Activated CD8-positive, alpha-beta memory T cell treated with anti-CD3 and anti-CD28 coated beads, Interleukin-2, amount 10 ng/mL, durations not matched to agents 7 days and 5 days (primary cell): ENCODE results near the gene PPFIA1. TPM values are rescaled to one million over a fixed set of nuclear protein-coding genes. Genes with fewer than 3 reads are reported as not detected.
"Not testable (repeated sequence)": the region's sequence is repeated elsewhere in the genome, so short reads cannot be mapped to it uniquely, and the experiment has no call there.

Source experiments
- ATAC-seq: fragments of 150-1000 bp; cut with Tn5 transposase; one replicate; pipeline ENCODE4 v1.10.0; 2021; ENCODE audit warnings: moderate library complexity
- CTCF ChIA-PET: fragments of 350-600 bp; sonication (Branson Sonifier 250); formaldehyde crosslinking; loops from one replicate; lab custom pipeline; 2021; ENCODE audit warnings: antibody characterized with exemption; lab: Charles Lee
- DNase-seq: peaks from one replicate; pipeline ENCODE4 v3.0.0-alpha.2; 2020
- H3K27ac Mint-ChIP-seq: one replicate; pipeline ENCODE4 v1.8.0; 2021; ENCODE audit warnings: mild to moderate bottlenecking, mixed read lengths
- H3K27me3 Mint-ChIP-seq: one replicate; pipeline ENCODE4 v1.8.0; 2021; ENCODE audit warnings: mixed read lengths
- H3K36me3 Mint-ChIP-seq: one replicate; pipeline ENCODE4 v1.8.0; 2021; ENCODE audit warnings: mild to moderate bottlenecking, mixed read lengths
- H3K4me1 Mint-ChIP-seq: one replicate; pipeline ENCODE4 v1.8.0; 2021; ENCODE audit warnings: mixed read lengths
- H3K4me3 Mint-ChIP-seq: one replicate; pipeline ENCODE4 v1.8.0; 2021; ENCODE audit warnings: mild to moderate bottlenecking, moderate library complexity, mixed read lengths
- H3K9me3 Mint-ChIP-seq: one replicate; pipeline ENCODE4 v1.8.0; 2022; ENCODE audit warnings: low read depth, mixed read lengths
- total RNA-seq, 2 experiments: library from RNA; stranded (reverse); gene quantifications; one replicate each; pipeline ENCODE4 v1.2.3, GENCODE V29; 2021

The PPFIA1 gene
- total RNA-seq, 2 experiments from 2014 or later, result 35.7 to 38.7 TPM

DNA sequence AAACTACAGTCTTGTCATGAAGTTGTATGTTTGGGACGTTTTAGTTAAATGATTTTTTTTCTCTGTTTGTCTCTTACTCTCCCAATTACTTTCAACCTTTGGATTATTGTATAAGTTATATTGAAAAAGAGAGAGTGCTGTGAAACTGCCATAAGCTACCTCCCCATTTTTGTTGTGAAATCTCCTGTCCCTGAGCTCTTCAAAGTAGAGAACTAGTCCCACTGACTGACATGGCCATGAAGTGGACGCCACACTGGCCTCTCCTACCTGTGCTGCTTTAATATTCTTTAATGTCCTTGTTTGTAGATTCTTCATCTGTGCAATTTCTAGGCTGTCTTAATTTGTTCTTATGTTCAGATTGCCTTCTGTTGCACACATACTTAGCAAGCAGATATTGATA lies 56.3 kb downstream of the PPFIA1 start:
- CTCF ChIA-PET, result interaction anchor here (0.8 kb wide), 1 partner anchor 1402 kb away, joined by 3 read pairs; no protein-coding TSS in a partner anchor
- Mint-ChIP-seq H3K27me3 (no peaks in the 10 kb centered on the region), H3K36me3 (peaks cover 40% of the 10 kb centered on the region), H3K4me3 (no peak overlapping the region), H3K9me3 (no peaks in the 10 kb centered on the region), H3K4me1 (peaks cover 22% of the 10 kb centered on the region), H3K27ac (no peak overlapping the region)
- no peak for ATAC-seq
- DNase-seq, result no peak

GRCh38 chr11:70327717-70328116 lies 57.2 kb downstream of the PPFIA1 start:
- Mint-ChIP-seq H3K4me1 (peaks cover 17% of the 10 kb centered on the region), H3K4me3 (no peak overlapping the region), H3K9me3 (no peaks in the 10 kb centered on the region), H3K27me3 (no peaks in the 10 kb centered on the region), H3K27ac (no peak overlapping the region), H3K36me3 (peaks cover 43% of the 10 kb centered on the region)
- DNase-seq (no peak), ATAC-seq (no peak)
- CTCF ChIA-PET, result no interaction called here

DNA sequence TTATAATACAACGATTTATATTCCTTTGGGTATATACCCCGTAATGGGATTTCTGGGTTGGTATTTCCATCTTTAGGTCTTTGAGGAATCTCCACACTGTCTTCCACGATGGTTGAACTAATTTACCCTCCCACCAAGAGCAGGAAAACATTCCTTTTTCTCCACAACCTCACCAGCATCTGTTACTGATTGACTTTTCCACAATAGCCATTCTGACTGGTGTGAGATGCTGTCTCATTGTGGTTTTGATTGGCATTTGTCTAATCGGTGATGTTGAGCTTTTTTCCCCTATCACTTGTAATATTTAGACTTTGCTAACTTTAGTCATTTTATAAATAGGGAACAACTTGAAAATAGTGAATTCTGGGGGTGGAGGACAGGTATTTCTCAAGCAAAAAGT lies 58.1 kb downstream of the PPFIA1 start:
- H3K27ac Mint-ChIP-seq, result no peak overlapping the region
- no peak overlapping the region for H3K4me3 Mint-ChIP-seq
- DNase-seq (no peak), ATAC-seq (no peak)
- CTCF ChIA-PET, result no interaction called here
- peaks cover 48% of the 10 kb centered on the region for H3K36me3 Mint-ChIP-seq
- H3K27me3 Mint-ChIP-seq, result no peaks in the 10 kb centered on the region
- no peaks in the 10 kb centered on the region for H3K9me3 Mint-ChIP-seq
- H3K4me1 Mint-ChIP-seq, result peaks cover 13% of the 10 kb centered on the region

GRCh38 chr11:70331320-70331843 lies 60.9 kb downstream of the PPFIA1 start:
- DNase-seq, ATAC-seq, H3K9me3 Mint-ChIP-seq, H3K4me3 Mint-ChIP-seq, H3K4me1 Mint-ChIP-seq, CTCF ChIA-PET, H3K27ac Mint-ChIP-seq, H3K27me3 Mint-ChIP-seq: not testable (repeated sequence)
- peaks cover 46% of the 10 kb centered on the region for H3K36me3 Mint-ChIP-seq

- H3K4me1 Mint-ChIP-seq, result no peaks in the 10 kb centered on the region
- H3K27ac Mint-ChIP-seq, result no peak overlapping the region
- H3K4me3 Mint-ChIP-seq, result no peak overlapping the region
- H3K9me3 Mint-ChIP-seq, result no peaks in the 10 kb centered on the region
- CTCF ChIA-PET, result no interaction called here
- no peaks in the 10 kb centered on the region for H3K27me3 Mint-ChIP-seq
- ATAC-seq (no peak), DNase-seq (no peak)
- peaks cover 45% of the 10 kb centered on the region for H3K36me3 Mint-ChIP-seq
Measured at GRCh38 chr11:70331901-70332300, 61.4 kb downstream of the PPFIA1 start.

GRCh38 chr11:70332567-70332966 lies 62.1 kb downstream of the PPFIA1 start:
- ATAC-seq (no peak), DNase-seq (no peak)
- Mint-ChIP-seq H3K4me1 (no peaks in the 10 kb centered on the region), H3K27me3 (no peaks in the 10 kb centered on the region), H3K4me3 (no peak overlapping the region), H3K9me3 (no peaks in the 10 kb centered on the region), H3K36me3 (peaks cover 45% of the 10 kb centered on the region), H3K27ac (no peak overlapping the region)
- CTCF ChIA-PET, result no interaction called here

- Mint-ChIP-seq H3K9me3 (no peaks in the 10 kb centered on the region), H3K4me1 (no peaks in the 10 kb centered on the region), H3K27me3 (no peaks in the 10 kb centered on the region), H3K27ac (no peak overlapping the region), H3K36me3 (peaks cover 44% of the 10 kb centered on the region), H3K4me3 (no peak overlapping the region)
- DNase-seq (no peak), ATAC-seq (no peak)
- CTCF ChIA-PET, result no interaction called here
Measured at GRCh38 chr11:70333261-70333660, 62.8 kb downstream of the PPFIA1 start.

- Mint-ChIP-seq H3K4me3 (no peak overlapping the region), H3K36me3 (peaks cover 43% of the 10 kb centered on the region)
Measured at GRCh38 chr11:70334351-70334995, 64.0 kb downstream of the PPFIA1 start.

GRCh38 chr11:70335511-70335910 lies 65.0 kb downstream of the PPFIA1 start:
- Mint-ChIP-seq H3K36me3 (peaks cover 37% of the 10 kb centered on the region), H3K27ac (no peak overlapping the region), H3K4me3 (no peak overlapping the region), H3K9me3 (no peaks in the 10 kb centered on the region), H3K27me3 (no peaks in the 10 kb centered on the region), H3K4me1 (no peaks in the 10 kb centered on the region)
- DNase-seq (no peak), ATAC-seq (no peak)
- CTCF ChIA-PET, result no interaction called here

More at GRCh38 chr11:70334351-70334995, 64.0 kb downstream of the PPFIA1 start:
- H3K27ac Mint-ChIP-seq, result no peak overlapping the region
- H3K4me1 Mint-ChIP-seq, result no peaks in the 10 kb centered on the region
- CTCF ChIA-PET, result no interaction called here
- H3K27me3 Mint-ChIP-seq, result no peaks in the 10 kb centered on the region
- ATAC-seq (no peak), DNase-seq (no peak)
- H3K9me3 Mint-ChIP-seq, result no peaks in the 10 kb centered on the region

GRCh38 chr11:70338594-70338993 lies 68.1 kb downstream of the PPFIA1 start:
- CTCF ChIA-PET, result interaction anchor here (0.6 kb wide), 1 partner anchor 23 kb away, joined by 3 read pairs; no protein-coding TSS in a partner anchor
- H3K4me1 Mint-ChIP-seq, result no peaks in the 10 kb centered on the region
- no peak overlapping the region for H3K27ac Mint-ChIP-seq

DNA sequence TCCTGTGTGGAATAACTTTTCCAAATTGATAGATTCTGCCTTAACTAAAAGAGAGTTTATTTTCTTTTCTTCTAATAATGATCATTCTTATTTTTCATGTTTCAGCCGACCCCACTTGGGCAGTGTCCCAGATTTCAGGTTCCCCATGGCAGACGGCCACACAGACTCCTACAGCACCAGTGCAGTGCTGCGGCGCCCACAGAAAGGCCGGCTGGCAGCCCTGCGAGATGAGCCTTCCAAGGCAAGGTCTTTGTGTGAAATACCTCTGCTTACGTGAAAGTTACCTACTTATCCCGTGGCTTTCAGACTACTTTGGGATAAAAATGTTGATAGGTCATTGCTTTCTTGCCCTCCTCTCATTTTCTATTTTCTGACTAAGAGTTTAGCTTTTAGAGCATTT lies 68.6 kb downstream of the PPFIA1 start:
- no peak overlapping the region for H3K27ac Mint-ChIP-seq
- no peak for ATAC-seq
- no peak overlapping the region for H3K4me3 Mint-ChIP-seq
- CTCF ChIA-PET, result no interaction called here
- no peaks in the 10 kb centered on the region for H3K9me3 Mint-ChIP-seq
- DNase-seq, result no peak
- no peaks in the 10 kb centered on the region for H3K4me1 Mint-ChIP-seq
- no peaks in the 10 kb centered on the region for H3K27me3 Mint-ChIP-seq
- peaks cover 27% of the 10 kb centered on the region for H3K36me3 Mint-ChIP-seq

More at GRCh38 chr11:70338594-70338993, 68.1 kb downstream of the PPFIA1 start:
- ATAC-seq (no peak), DNase-seq (no peak)
- H3K9me3 Mint-ChIP-seq, result no peaks in the 10 kb centered on the region
- H3K27me3 Mint-ChIP-seq, result no peaks in the 10 kb centered on the region
- H3K4me3 Mint-ChIP-seq, result no peak overlapping the region
- peaks cover 31% of the 10 kb centered on the region for H3K36me3 Mint-ChIP-seq

GRCh38 chr11:70341881-70342429 lies 71.5 kb downstream of the PPFIA1 start:
- DNase-seq (no peak), ATAC-seq (no peak)
- Mint-ChIP-seq H3K27ac (no peak overlapping the region), H3K36me3 (peaks cover 21% of the 10 kb centered on the region), H3K9me3 (no peaks in the 10 kb centered on the region), H3K27me3 (no peaks in the 10 kb centered on the region), H3K4me1 (no peaks in the 10 kb centered on the region), H3K4me3 (no peak overlapping the region)
- CTCF ChIA-PET, result interaction anchor here (0.6 kb wide), 1 partner anchor 15 kb away, joined by 6 read pairs; no protein-coding TSS in a partner anchor

DNA sequence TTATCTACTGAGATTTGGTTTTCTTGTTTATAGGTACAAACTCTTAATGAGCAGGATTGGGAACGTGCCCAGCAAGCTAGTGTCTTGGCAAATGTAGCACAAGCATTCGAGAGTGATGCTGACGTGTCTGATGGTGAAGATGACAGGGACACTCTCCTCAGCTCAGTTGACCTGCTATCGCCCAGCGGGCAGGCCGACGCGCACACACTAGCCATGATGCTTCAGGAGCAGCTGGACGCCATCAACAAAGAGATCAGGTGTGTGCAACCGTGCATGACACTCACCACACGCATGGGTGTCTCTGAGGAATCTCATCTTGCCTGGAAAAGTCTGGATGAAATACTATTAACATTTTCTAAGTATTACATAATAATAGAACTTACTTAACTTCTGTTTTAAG lies 73.1 kb downstream of the PPFIA1 start:
- no peaks in the 10 kb centered on the region for H3K27me3 Mint-ChIP-seq

GRCh38 chr11:70348191-70348590 lies 77.7 kb downstream of the PPFIA1 start:
- CTCF ChIA-PET, result no interaction called here
- Mint-ChIP-seq H3K4me3 (no peak overlapping the region), H3K27me3 (no peaks in the 10 kb centered on the region), H3K36me3 (peaks cover 17% of the 10 kb centered on the region), H3K4me1 (peaks cover 5% of the 10 kb centered on the region), H3K9me3 (no peaks in the 10 kb centered on the region), H3K27ac (no peak overlapping the region)
- DNase-seq (no peak), ATAC-seq (no peak)

More for the DNA sequence above, 73.1 kb downstream of the PPFIA1 start:
- CTCF ChIA-PET, result no interaction called here
- DNase-seq (no peak), ATAC-seq (no peak)
- Mint-ChIP-seq H3K4me1 (no peaks in the 10 kb centered on the region), H3K4me3 (no peak overlapping the region), H3K9me3 (no peaks in the 10 kb centered on the region), H3K27ac (no peak overlapping the region), H3K36me3 (peaks cover 17% of the 10 kb centered on the region)
